DMS53 treated with DMSO at 0.1 percent for 48 hours (cell line): ENCODE data around the gene ALPI.
"Not testable (repeated sequence)": the region's sequence is repeated elsewhere in the genome, so short reads cannot be mapped to it uniquely, and the experiment has no call there.

Source experiments
- DNase-seq: peaks from one replicate; lab custom pipeline; 2025; ENCODE audit not compliant: unreplicated experiment; lab: John Stamatoyannopoulos, UW

ALPI gene

DNA sequence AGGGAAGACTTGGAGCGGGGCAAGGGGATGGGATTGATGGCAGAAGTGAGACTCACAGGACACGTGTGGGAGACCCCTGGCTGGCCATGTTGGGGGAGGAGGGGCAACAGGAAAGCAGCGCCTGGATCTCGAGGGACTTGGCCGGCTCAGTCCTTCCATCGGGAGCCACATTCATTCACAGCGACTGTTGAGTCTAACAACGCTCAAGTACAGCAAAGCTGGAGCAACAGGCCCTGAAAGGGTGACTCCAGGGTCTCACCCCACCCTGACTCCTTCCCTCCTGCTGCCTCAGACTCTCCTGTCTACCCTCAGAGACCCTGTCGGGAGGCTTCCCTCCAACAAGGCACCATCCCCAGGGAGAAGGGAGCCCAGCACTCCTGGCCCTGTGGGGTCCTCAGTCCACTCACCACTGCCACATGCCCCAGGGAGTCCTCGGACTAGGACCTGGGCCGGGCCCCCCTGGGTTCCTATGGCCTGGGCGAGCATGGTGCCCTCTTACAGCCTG, 14.8 kb upstream of the ALPI start:
- DNase-seq, result no peak

DNA sequence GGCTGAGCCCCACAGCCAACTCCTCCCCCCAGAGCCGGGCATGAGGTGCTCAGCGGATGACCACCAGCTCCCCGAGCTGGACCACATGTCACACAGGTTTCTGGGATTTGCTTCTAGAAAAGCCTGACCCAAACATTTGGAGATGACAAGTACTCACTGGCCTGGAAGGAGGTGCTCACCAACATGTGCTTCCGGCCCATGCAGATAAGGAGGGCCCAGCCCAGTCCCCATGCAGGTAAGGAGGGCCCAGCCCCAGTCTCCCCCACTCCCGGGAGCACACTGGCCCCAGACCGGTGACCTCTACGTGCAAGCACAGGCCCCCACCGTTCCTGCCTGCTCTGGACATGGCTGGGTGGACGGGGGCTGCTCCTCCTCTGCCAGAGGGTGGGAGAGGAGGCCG, 14.0 kb upstream of the ALPI start:
- DNase-seq, result not testable (repeated sequence)

DNA sequence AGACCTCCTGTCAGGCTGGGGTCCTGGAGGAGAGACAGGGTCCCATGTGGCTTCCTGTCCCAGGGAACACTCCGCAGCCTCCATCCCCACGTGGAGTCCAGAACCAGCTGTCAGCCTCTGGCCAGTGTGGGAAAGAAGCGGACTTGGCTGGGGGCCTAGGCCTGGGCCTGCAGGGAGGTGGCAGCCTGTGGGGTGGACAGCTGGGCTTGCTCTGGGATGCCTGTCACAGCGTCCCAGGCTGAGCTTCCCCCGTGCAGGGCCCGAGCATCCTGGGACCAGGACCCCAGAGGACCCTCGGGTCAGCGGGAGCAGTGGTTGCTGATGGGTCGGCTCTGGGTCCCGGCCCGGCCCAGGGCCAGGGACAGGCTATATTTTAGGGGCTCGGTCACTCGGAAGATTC, 13.5 kb upstream of the ALPI start:
- DNase-seq, result not testable (repeated sequence)

DNA sequence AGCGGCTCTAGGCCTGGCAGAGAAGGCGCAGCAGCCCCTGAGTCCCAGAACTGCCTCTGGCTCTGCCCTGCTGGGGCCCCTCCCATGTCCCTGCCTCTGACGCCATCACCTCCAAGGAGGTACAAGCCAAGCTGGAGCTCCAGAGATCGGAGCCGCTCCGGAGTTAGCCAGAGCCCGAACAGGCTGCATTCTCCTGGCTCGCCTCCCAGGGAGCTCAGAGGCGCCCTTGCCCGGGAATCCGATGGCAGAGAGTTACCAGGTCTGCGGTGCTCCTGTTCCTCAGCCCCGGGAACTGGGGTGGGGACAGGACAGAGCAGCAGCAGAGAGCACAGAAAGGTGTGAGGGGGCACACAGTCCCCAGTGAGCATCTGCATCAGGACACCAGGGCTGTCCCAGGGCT, 12.9 kb upstream of the ALPI start:
- DNase-seq, result not testable (repeated sequence)

DNA sequence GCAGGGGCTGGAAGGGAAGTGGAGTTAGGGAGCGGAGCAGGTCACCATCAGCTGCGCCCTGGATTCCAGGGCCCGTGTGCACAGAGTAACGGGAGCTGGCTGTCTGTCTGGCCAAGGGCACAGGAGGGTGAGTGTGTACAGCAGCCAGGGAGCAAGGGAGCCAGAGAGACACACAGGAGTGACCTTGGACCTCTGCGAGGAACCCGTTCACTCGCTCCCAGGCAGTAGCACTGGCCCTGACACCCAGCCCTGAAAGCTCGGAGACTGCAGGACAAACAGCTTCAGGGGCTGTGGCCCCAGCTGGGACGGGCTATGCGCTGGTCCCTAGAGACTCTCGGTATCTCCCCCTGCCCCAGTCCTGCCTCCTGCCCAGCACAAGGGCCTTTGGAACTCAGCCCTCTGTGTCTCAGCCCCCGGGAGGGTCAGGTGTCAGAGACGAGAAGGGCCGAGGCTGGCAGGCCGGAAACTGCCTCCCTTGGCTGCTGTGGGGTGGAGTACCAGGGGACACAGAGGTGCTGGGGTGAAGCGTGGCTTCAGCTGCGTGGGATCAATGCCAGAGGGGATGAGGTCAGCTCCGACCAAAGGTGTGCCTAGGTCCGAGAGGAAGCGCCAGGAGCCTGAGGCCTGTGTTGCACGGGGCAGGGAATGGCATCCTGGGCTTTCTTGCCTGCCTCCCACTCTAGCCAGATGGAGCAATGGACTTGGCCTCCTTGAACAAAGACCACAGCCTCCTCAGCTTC, 12.1 kb upstream of the ALPI start:
- not testable (repeated sequence) for DNase-seq

DNA sequence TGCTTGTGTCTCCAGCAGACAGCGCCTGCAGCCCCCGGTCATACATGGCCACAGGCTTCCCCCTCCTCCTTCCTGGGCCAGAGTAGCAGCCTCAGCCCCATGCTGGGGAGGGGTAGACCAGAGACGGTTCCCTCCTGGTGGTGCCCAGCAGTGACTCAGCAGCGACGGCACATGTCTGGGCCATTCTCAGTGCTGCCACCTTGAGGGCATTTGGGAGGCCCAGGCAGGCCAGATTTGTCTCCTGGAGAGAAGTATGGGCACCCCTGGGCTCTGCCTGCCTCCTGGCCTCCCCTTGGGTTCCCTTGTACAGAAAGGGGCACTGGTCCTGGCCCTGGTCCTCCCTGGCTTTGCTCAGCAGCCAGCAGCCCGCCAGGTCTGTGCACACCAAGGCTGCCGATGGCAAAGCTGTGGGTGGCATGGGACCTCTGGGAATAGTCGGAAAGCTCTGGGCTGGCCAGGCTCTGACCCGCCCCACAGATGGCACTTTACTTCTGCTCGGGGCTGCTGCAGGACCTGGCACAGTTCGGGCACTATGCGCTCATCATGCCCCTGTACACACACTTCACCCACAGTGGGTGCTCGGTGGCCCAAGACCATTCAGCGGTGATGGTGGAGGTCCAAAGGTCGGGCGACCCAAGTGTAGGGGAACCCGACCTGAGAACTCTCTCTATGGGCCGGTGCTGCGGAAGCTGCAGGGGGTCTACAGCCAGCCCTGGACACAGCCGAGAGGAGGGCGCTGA, 11.4 kb upstream of the ALPI start:
- DNase-seq, result no peak

DNA sequence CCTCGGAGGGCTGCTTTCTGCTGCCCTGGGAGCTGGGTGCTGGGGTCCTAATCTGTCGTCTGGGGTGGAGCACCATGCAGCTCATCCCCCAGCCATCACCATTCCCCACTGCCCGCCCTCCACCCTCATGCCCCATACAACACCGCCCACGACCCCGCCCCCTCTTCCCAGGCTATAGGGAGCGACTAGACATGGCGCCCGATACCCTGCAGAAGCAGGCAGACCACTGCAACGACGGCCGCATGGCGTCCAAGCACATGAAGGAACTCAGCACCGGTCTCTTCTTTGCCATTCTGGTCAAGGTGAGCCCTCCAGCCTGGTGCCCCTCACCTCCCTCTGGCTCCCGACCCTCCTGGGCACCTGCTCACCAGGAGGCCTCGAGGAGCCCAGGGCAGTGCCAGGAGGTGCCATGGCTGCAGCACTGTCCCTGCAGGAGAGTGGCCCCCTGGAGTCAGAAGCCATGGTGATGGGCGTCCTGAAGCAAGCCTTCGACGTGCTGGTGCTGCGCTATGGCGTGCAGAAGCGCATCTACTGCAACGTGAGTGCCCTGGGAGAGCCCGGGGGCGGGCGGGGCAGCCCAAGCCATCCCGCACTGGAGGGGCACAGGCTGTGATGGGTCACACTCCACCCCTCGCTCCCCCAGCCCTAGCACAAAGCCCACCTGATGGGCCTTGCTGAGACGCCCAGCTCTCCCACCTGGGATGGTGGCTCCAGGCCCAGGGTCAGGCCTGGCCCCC, 10.6 kb upstream of the ALPI start:
- DNase-seq, result not testable (repeated sequence)

DNA sequence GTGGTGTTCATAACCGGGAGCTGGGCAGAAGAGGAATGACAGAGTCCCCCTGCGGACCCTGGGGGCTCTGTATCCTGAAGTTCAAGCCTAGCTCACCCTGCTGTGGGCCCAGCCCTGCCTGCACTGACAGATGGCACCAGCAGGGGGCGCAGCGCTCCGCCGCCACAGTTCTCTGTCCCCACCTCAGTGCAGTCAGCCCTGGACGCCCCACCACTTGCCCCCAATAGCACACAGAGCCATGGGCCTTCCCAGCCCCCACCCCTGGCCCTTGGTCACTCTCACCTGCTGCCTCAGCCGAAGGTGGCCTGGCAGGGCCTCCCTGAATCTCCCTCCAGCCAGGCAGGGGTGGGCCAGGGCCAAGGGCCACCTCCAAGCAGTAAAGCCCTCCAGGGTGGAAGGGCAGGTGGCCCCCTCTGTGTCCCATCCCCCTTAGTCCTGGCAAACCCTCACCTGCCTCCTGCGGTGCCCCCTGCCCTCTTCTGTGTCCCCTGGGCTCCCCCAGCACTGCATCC, 9.6 kb upstream of the ALPI start:
- DNase-seq, result not testable (repeated sequence)

DNA sequence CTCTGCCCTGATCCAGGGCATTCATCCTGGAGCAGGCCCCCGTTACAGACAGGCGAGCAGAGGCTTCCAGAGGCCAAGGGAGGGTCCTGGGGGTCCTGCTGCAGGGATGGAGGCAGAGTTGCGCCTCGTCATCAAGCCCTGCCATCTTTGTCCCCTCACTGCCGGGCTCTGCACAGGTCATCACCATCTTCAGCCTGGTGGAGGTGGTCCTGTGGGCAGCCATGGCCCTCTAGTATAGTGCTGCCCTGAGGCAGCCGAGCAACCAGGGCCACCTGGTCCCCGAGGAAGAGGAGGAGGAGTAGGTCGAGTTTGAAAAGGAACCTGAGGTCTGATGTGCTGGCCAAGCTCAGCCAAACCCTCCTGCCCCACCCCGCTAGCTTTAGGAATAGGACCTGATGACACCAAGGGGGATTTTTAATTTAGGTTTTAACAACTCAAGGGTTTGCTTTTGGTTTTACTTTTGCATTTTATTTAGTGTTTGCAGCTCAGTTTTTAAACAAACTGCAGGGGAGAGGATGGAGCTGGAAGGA, 8.8 kb upstream of the ALPI start:
- DNase-seq, result no peak

DNA sequence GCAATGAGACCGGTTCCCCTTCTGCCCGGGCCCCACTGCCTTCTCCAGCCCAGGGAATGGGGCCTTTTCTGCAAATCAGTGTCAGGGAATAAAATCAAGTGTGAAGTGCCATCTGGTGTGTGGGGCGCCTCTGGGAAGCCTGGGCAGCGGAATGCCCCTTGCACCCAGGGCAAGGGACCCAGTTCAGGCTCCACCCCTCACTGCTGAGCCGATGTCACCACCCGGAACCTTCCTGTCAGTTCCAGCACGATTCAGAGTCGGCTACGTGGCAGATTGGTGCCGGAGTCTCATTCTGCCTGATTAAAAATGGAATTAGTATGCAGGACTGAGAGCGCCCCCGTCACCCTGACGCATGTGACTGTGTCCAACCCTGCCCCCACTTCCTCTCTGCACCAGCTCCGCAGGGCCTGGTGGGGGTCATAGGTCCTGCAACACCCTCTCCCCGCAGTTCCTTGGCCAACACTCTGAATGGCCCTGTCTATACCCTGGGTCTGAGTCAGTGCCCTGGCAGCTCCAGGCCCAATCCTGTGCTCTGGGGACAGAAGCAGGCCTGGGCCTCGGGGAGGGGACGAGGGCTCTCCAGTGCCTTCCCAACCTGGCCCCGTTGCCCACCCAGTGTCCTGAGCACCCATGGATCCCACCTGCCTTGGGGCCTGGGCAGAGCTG, 8.2 kb upstream of the ALPI start:
- DNase-seq, result no peak

DNA sequence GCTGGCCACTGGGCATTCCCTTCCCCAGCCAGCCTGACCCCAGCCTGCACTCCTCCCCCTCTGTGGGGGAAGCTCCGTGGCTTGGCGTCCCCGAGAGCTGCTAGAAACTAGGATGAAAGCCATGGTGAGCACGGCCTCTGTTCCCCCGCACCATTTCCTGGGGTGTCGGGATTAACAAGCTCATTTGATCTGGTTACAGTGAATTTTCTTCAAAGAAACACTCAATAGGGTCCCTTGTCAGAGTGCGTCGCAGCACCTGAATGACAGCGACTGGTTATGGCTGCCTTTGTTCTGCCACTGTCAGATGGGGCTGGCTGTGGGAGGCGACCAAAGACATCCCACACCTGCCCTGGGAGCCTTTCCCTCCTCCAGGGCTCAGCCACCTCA, 7.7 kb upstream of the ALPI start:
- no peak for DNase-seq

DNA sequence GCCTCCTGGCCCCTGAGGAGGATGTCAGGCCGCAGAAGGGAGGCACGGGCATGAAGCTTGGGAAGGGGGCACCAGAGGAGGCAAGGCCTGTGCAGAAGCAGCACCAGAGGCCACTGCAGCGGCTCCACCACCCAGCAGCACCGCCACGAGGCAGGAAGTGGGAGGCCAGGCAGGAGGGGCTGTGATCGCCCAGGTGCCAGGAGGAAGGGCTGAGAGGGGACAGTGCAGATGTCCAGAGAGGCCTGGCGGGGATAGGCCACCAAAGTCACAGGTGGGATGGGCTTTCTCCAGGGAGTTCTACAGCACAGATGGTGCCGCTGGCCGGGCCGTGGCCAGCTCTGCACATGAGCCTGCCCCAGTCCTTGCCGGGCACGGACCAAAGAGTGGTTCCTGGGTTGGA, 6.0 kb upstream of the ALPI start:
- no peak for DNase-seq

DNA sequence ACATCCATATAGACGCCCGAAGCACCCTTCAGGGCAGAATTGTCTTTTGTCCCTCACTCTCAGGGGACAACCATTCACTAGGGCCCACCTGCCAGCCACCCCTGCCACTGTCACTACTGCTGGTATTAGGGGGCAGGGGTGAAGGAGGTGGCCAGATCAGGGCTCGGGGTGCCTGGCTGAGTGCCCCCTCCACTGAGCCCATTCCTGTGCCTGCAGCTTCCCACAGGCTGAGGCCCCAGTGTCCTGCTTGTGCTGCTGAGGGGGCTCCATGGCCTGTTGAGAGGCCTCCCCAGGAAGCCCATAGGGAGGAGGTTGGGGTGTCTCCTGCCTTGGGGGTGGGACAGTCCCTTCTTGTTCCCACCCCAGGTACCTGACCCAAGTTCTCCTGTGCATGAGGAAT, 4.3 kb upstream of the ALPI start:
- DNase-seq, result not testable (repeated sequence)

DNA sequence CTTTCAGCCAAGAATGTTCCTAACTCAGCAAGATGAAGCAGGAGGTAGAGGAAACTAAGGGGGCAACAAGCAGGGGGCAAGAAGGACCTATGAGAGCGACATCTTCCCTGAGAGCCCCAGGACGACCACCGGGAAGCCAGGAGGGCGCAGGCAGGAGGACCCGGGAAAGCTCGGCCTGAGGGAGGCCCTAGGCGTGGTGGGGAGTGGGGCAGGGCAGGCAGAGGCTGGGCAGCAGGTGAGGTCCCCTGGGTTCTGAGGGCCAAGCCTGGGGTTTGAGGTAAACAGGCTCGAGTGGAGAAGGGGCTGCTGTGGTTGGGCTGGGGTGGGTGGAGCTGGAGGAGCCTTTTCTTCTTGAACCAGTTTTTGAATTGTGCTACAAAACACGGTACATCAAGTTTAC, 1.3 kb upstream of the ALPI start:
- no peak for DNase-seq

DNA sequence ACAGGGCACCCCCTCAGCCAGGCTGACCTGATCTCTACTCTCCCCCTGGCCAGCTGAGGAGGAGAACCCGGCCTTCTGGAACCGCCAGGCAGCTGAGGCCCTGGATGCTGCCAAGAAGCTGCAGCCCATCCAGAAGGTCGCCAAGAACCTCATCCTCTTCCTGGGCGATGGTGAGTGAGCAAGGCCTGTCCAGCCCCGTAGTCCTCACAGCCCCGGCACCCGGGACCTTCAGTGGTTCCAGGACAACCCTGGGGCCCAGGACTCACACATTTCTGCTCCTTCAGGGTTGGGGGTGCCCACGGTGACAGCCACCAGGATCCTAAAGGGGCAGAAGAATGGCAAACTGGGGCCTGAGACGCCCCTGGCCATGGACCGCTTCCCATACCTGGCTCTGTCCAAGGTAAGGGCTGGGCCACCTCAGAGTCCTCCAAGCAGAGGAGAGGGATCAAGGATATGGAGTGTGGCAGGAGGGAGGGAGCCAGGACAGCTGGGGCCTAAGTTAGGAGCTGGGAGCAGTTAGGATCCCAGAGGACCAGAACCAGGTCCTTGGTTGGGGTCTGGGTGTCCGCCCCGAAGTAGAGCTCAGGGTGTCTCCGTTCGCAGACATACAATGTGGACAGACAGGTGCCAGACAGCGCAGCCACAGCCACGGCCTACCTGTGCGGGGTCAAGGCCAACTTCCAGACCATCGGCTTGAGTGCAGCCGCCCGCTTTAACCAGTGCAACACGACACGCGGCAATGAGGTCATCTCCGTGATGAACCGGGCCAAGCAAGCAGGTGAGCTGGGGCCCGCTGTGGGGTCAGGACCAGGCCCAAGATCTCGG, 555 bp downstream of the ALPI start:
- no peak for DNase-seq

DNA sequence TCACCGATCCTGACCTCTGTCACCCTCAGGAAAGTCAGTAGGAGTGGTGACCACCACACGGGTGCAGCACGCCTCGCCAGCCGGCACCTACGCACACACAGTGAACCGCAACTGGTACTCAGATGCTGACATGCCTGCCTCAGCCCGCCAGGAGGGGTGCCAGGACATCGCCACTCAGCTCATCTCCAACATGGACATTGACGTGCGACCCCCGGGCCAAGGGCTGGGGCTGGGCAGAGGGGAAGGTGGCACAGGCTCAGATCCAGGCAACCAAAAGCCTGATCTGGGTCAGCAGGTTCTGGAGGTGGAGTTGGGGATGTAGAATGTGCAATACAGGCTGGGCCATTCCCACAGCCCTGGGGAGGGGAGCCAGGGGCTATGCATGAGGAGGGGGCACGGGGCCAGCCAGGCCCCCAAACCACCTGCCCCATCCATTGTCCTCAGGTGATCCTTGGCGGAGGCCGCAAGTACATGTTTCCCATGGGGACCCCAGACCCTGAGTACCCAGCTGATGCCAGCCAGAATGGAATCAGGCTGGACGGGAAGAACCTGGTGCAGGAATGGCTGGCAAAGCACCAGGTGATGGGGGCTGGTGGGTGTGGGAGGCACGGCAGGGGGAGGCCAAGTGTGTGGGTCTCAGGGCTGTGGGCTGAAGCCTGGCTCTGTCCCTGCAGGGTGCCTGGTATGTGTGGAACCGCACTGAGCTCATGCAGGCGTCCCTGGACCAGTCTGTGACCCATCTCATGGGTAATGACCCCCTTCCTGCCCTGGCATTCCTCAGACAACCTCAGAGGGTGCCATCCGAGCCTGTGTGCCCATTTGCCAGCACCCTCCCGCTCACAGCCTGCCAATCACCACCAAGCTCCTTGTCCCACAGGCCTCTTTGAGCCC, 1.4 kb downstream of the ALPI start:
- no peak for DNase-seq

DNA sequence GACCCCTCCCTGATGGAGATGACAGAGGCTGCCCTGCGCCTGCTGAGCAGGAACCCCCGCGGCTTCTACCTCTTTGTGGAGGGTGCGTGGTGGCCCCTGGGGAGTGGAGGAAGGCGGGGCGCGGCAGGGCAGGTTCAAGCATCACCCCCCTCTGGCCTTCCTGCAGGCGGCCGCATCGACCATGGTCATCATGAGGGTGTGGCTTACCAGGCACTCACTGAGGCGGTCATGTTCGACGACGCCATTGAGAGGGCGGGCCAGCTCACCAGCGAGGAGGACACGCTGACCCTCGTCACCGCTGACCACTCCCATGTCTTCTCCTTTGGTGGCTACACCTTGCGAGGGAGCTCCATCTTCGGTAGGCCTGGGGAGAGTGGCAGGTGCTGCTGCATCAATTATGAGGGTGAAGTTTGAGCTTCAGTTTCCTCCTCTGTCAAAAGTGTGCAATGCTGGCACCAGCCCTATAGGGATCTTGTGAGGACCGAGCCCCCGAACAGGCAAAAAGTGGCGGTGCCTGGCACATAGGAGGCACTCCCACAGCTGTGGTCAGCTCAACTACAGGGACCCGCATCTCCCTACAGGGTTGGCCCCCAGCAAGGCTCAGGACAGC, 2.2 kb downstream of the ALPI start:
- DNase-seq, result no peak

DNA sequence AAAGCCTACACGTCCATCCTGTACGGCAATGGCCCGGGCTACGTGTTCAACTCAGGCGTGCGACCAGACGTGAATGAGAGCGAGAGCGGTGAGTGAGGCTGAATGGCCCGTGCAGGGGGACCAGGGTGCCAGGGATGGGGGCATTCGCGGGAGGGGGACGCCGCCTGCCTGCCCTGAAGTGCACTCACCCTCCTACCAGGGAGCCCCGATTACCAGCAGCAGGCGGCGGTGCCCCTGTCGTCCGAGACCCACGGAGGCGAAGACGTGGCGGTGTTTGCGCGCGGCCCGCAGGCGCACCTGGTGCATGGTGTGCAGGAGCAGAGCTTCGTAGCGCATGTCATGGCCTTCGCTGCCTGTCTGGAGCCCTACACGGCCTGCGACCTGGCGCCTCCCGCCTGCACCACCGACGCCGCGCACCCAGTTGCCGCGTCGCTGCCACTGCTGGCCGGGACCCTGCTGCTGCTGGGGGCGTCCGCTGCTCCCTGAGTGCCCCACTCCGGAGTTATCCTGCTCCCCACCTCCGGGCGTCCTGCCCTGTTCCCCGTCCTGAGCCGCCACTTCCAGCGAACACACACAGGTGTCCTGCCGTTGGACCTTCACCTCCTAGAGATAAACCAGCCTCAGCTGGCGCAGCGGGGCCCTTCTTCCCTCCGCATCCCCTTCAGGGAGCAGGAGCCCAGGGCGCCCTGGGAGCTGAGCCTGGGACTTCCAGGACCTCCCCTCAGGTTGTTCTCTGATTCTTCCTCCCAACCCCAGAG, 2.9 kb downstream of the ALPI start:
- no peak for DNase-seq
